Nephron (organoid): ENCODE data around the gene OTX1.

Experiments used
- H3K27ac Mint-ChIP-seq, 3 experiments: 2 replicates each; pipeline ENCODE4 v1.8.0; 2020; ENCODE audit warnings: mixed read lengths in 3 of 3, mild to moderate bottlenecking in 2 of 3, moderate library complexity in 1 of 3
- H3K27me3 Mint-ChIP-seq: 2 replicates; pipeline ENCODE4 v1.8.0; 2021; ENCODE audit warnings: low read depth, mild to moderate bottlenecking, moderate library complexity, mixed read lengths
- H3K36me3 Mint-ChIP-seq: 2 replicates; pipeline ENCODE4 v1.8.0; 2020; ENCODE audit warnings: low read depth, mixed read lengths
- H3K4me1 Mint-ChIP-seq: 2 replicates; pipeline ENCODE4 v1.8.0; 2020; ENCODE audit warnings: mixed read lengths
- H3K4me3 Mint-ChIP-seq, 3 experiments: 2 replicates each; pipeline ENCODE4 v1.8.0; 2020; ENCODE audit warnings: mild to moderate bottlenecking in 3 of 3, mixed read lengths in 3 of 3, moderate library complexity in 2 of 3
- H3K9me3 Mint-ChIP-seq: 2 replicates; pipeline ENCODE4 v1.8.0; 2020; ENCODE audit warnings: mixed read lengths
- CTCF ChIP-seq, 3 experiments: fragments of 200-600 bp; sonication (generic); IDR thresholded peaks; one replicate each; pipeline ENCODE4 v1.5.0; 2021; ENCODE audit warnings: antibody characterized with exemption in 3 of 3; ENCODE audit not compliant: unreplicated experiment in 3 of 3

Gene OTX1

DNA sequence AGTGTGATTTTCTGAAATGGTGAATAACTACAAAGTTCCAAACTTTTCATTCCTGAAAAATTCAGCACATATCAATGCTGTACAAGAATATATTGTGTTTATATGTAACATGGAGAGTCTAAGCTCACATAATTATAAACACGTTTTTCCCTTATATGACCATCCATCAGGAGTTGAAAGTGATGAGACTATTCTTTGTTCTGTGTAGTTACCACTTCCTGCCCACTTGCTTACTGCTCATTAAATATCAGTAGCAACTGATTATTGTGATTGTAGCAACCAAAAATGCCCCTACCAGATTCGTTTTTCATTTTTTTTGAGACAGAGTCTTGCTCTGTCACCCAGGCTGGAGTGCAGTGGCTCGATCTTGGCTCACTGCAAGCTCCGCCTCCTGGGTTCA, 30.8 kb downstream of the OTX1 start:
- Mint-ChIP-seq H3K27me3 (peaks cover 5% of the 10 kb centered on the region), H3K36me3 (no peaks in the 10 kb centered on the region), H3K4me3 (no peak overlapping the region), H3K4me1 (no peaks in the 10 kb centered on the region), H3K27ac (no peak overlapping the region), H3K9me3 (no peaks in the 10 kb centered on the region)
- TF ChIP-seq CTCF (IDR thresholded peaks at IDR 0.05; ENCODE audit: unreplicated experiment in 3 of 3) = no peak

DNA sequence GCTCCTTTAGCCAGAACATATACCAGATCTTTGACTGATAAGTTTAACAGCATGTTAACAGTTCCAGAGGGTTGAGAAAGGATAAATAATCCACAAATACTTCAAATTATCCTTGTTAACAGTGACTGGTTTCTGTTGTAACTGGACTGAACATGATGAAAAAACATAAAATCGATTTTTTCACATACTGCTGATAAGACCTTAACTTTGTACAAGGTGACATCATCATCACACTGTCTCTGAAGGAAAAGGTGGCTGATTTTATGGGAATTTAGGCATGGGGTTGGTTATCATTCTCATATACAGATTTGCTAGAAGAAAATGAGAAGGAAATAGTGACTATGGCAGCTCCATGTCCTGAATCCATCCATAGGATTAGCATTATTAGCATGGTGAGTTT, 36.1 kb downstream of the OTX1 start:
- Mint-ChIP-seq H3K9me3 (peaks cover 11% of the 10 kb centered on the region), H3K27ac (no peak overlapping the region), H3K4me1 (no peaks in the 10 kb centered on the region), H3K36me3 (no peaks in the 10 kb centered on the region), H3K27me3 (no peaks in the 10 kb centered on the region), H3K4me3 (no peak overlapping the region)
- TF ChIP-seq CTCF (IDR thresholded peaks at IDR 0.05; ENCODE audit: unreplicated experiment in 3 of 3) = no peak

DNA sequence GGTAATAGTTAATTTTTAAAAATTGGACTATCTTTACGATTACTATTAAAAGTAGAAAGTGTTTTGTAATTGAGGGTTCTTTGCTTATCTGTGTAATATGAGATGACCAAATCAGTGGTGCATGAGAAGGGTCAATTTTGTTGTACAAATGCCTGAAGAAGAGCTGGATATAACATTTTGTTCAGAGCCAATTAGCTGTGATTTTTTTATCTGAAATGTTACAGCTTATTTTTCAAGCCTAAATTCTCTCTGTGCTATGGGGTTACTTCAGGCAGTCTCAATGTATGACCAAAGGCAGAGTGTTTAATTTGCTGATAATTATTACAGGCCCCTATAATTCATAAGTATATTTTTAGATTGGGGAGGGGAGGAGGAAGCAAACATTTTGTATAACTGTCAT, 41.8 kb downstream of the OTX1 start:
- H3K27me3 Mint-ChIP-seq = no peaks in the 10 kb centered on the region
- peaks cover 14% of the 10 kb centered on the region for H3K9me3 Mint-ChIP-seq

DNA sequence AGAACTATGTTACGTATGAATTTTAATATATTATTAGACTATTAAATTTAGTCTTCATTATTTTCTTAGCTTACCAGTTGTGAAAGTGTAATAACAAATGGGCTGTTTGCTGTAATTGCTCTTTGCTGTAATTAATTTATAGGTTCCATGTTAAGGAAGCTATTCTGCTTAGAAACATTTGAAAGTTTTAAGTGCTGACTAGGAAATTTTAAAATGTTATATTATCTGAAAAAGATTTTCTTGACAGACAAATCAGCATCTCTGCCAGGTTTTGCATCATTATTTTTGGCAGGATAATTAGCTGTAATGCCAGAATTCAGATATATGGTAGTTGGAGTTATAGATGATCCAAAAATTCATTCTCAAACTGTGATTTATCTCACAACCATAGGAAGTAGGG, 42.2 kb downstream of the OTX1 start:
- Mint-ChIP-seq H3K9me3 (peaks cover 14% of the 10 kb centered on the region), H3K4me1 (no peaks in the 10 kb centered on the region), H3K27ac (no peak overlapping the region), H3K4me3 (no peak overlapping the region), H3K27me3 (no peaks in the 10 kb centered on the region), H3K36me3 (no peaks in the 10 kb centered on the region)
- no peak for TF ChIP-seq CTCF (IDR thresholded peaks at IDR 0.05; ENCODE audit: unreplicated experiment in 3 of 3)

More for the DNA sequence above, 41.8 kb downstream of the OTX1 start:
- Mint-ChIP-seq H3K36me3 (no peaks in the 10 kb centered on the region), H3K27ac (no peak overlapping the region), H3K4me1 (no peaks in the 10 kb centered on the region), H3K4me3 (no peak overlapping the region)
- TF ChIP-seq CTCF (IDR thresholded peaks at IDR 0.05; ENCODE audit: unreplicated experiment in 3 of 3) = no peak

- peaks cover 14% of the 10 kb centered on the region for H3K9me3 Mint-ChIP-seq
- no peak overlapping the region for H3K4me3 Mint-ChIP-seq
- no peaks in the 10 kb centered on the region for H3K36me3 Mint-ChIP-seq
- TF ChIP-seq CTCF (IDR thresholded peaks at IDR 0.05; ENCODE audit: unreplicated experiment in 3 of 3) = no peak
- no peaks in the 10 kb centered on the region for H3K4me1 Mint-ChIP-seq
- H3K27me3 Mint-ChIP-seq = no peaks in the 10 kb centered on the region
- H3K27ac Mint-ChIP-seq = no peak overlapping the region
Observed at GRCh38 chr2:63093502-63093901, 42.9 kb downstream of the OTX1 start.

- Mint-ChIP-seq H3K9me3 (peaks cover 15% of the 10 kb centered on the region), H3K4me3 (no peak overlapping the region), H3K27ac (no peak overlapping the region), H3K36me3 (no peaks in the 10 kb centered on the region), H3K27me3 (no peaks in the 10 kb centered on the region), H3K4me1 (no peaks in the 10 kb centered on the region)
- TF ChIP-seq CTCF (IDR thresholded peaks at IDR 0.05; ENCODE audit: unreplicated experiment in 3 of 3) = no peak
Observed at GRCh38 chr2:63096491-63096890, 45.9 kb downstream of the OTX1 start.
